ENCODE data around the gene CDK5RAP2. TPM values are rescaled to one million over a fixed set of nuclear protein-coding genes. Genes with fewer than 3 reads are reported as not detected.

The CDK5RAP2 gene
- total RNA-seq, 1 donor from 2014 or later: 44.0 TPM

DNA sequence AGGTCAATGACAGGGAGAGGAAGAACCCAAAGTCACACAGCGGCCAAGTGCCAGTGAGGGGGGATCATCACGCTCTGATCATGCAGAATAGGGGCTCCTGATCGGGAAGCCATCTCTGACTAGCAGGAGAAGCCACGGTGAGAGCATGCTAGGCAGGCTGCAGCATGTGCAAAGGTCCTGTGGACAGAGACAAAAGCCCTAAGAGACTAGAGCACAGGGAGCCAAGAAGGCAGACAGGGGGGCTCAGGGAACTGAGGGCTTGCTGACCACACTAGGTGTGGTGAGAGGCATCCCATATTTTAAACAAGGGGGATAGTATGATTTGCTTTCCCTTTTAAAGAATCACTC, 195.1 kb downstream of the CDK5RAP2 start:
- no peak for DNase-seq (ENCODE audit: low spot score)

- DNase-seq (ENCODE audit: low spot score): no peak
Measured at GRCh38 chr9:120383999-120384924, 195.7 kb downstream of the CDK5RAP2 start.

GRCh38 chr9:120383611-120383998, 196.4 kb downstream of the CDK5RAP2 start:
- DNase-seq (ENCODE audit: low spot score): no peak

DNA sequence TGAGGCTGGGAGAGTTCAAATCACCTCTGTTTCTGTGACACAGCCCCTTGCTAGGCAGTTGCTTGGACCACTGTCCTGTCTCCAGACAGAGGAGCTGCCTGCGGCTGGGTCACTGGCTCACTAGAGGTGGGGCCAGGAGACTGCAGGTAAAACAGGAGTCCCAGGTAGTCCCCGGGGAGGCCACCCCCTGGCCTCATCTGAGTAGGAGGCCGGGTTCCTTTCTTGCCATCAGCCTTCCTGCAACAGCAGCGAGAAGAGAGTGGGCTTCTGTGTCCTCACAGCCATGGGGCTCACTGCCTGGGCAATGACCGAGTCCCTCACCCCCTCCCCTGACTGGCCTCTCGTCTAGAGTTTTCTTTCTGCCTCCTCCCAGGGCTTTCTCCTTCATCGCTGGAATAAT, 197.5 kb downstream of the CDK5RAP2 start:
- DNase-seq (ENCODE audit: low spot score): no peak

GRCh38 chr9:120381839-120382238, 198.1 kb downstream of the CDK5RAP2 start:
- no peak for DNase-seq (ENCODE audit: low spot score)

DNA sequence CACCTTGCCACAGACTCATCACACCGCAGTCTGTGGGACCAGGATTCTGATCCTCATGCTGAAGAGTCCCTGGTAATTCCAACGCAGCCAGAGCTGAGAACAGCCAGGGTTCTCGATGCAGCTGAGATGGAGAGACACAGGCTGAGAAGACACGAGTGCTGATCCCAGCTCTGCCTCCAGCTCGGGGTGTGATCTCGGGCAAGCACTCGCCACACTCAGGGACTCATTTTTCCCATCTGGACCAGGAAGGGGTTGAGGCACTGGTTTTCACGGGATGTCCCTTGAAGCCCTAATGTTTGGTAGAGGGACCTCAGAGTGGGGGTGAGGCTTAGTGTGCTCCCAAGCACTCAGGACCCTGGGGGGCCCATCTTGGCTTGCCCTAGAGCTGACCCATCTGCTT, 200.4 kb downstream of the CDK5RAP2 start:
- DNase-seq (ENCODE audit: low spot score): no peak

DNA sequence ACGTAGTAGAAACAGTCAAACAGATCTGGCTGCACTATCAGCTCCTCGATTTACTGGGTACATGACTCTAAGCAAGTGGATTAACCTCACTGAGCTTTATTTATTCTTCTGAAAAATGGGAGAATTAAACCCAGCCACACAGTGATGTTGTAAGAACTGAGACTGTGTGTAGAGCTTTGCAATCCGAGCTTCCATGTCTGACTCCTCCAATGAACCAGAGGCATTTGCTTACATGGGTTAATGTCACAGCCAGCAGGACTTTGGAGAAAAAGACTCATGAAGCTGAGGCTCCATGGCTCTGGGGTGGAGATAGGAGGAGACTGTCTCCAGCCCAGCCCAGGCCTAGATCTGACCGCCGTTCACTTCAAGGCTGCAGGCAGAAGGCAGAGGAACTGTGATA, 201.3 kb downstream of the CDK5RAP2 start:
- no peak for DNase-seq (ENCODE audit: low spot score)

- DNase-seq (ENCODE audit: low spot score): no peak
Measured at GRCh38 chr9:120377268-120378159, 202.5 kb downstream of the CDK5RAP2 start.

DNA sequence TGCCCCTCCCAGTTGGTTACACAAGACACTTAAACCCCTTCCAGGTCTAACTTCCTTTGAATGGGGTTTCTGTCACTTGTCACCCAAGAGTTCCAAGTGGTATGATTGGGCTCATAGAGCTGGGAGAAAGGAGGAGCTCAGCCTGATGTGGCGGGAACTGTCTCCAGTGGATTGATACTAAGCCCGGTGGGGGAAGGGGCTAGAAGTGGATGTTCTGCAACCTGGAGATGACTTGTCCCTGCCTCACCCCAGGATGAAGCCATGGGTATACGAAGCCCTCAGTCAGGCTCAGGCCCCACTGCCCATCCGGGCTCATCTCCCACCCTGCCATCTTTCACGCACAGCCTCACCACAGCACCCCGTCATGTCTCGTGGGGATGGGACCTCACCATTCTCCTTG, 203.9 kb downstream of the CDK5RAP2 start:
- DNase-seq (ENCODE audit: low spot score): no peak

DNA sequence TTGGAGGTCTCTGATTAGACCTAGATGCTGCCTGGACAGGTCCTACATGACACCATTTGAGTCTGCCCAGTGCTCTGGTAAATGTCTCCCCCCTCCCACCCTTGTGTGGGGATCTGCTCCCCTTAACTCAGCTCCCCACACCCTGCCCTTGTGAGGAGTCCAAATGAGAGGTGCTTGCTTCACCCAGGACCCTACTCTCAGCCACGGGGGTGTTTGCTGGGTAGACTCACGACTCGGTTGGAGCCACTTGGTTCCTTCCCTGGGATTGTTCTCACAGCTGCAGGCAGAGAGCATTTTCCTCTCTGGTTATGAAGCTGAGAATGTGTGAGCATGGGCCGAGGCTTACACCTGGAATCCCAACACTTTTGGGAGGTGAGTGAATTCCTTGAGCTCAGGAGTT, 204.7 kb downstream of the CDK5RAP2 start:
- no peak for DNase-seq (ENCODE audit: low spot score)

DNA sequence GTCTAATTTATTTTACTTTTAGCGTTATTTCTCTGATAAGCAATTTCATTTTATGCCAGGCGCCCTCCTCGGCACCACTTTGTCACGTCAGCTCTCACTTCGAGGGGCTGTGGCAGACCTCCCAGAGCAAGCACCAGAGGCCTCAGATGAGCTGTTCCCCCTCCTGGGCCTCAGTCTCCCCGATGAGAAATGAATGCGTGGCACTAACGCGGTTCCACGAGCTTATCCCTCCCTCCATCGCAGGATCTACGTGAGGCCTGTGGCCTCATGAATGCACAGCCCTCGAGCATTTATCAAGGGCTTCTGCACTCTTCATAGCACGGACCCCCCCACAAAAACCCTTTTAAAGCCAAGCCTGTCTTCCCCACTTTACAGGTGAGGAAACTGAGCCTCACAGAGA, 205.2 kb downstream of the CDK5RAP2 start:
- DNase-seq (ENCODE audit: low spot score): no peak

DNA sequence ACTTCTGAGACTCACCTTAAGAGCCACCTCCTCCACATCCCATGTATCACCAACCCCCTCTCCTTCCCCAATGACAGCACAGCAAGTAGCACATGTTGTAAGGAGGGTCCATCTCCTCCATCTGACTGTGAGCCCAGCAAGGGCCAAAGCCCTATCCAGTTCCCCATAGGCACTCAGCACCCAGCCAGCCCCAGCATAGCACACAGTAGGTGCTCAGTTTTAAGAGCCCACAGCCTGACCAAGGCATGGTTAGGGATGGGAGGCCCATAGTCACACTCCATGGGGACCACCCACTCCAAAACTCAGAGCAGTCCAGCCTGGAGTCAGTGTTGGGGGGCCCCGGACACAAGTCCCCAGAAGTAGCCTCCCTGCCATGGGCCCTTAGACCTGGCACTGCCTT, 205.7 kb downstream of the CDK5RAP2 start:
- DNase-seq (ENCODE audit: low spot score): no peak

DNA sequence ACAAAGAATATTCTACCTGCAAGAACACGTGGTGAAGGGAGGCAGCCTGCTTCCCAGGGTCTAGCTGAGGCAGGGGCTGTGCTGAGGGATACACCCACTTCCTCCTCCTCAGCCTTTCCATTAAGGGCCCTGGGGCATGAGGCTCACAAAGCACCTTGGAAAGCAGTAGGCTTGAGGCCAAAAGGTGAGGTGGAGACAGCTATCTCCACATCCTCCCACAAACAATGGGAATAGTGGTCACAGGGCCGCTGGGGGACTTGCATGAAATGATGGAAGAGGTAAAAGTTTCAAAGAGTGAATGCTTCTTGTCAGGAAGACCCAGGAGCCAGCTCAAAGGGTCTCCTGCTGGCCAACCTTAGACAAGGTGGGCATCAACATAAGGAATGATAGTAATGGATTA, 207.9 kb downstream of the CDK5RAP2 start:
- no peak for DNase-seq (ENCODE audit: low spot score)

- no peak for DNase-seq (ENCODE audit: low spot score)
Measured at GRCh38 chr9:120369608-120370220, 210.3 kb downstream of the CDK5RAP2 start.

DNA sequence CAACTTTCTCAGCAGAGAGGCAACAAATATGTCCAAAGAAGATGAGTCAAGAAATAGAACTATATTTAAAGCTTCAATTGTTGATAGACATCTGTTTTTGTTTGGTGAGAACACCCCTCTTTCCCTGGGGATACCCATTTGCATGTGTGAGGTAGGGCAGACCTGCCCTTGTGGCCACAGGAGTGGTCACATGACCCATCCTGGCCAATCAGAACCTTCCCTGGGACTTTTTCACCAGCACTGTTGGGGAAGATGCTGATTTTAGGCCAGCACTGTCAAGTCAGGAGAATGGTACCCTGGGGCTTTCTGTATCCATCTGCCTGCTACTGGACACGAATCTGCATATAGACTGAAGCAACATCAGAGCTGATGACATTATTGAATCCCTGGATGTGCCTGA, 211.2 kb downstream of the CDK5RAP2 start:
- DNase-seq (ENCODE audit: low spot score): no peak

DNA sequence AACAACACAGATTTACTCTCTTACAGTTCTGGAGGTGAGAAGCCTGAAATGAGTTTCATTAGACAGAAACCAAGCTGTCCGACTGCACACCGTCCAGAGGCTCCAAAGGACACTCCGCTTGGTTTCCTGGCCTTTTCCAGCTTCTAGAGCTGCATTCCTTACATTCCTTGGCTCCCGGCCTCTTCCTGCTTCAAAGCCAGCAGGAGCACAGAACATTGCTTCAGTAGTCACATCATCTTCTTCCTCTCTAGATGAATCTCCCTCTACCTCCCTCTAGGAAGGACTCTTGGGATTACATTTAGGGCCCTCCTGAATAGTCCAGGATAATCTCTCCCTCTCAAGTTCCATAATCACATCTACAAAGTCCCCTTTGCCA, 213.3 kb downstream of the CDK5RAP2 start:
- DNase-seq (ENCODE audit: low spot score): no peak

- no peak for DNase-seq (ENCODE audit: low spot score)
Measured at GRCh38 chr9:120365386-120365785, 214.6 kb downstream of the CDK5RAP2 start.

GRCh38 chr9:120363697-120364096, 216.3 kb downstream of the CDK5RAP2 start:
- no peak for DNase-seq (ENCODE audit: low spot score)

GRCh38 chr9:120362446-120362845, 217.5 kb downstream of the CDK5RAP2 start:
- DNase-seq (ENCODE audit: low spot score): no peak

DNA sequence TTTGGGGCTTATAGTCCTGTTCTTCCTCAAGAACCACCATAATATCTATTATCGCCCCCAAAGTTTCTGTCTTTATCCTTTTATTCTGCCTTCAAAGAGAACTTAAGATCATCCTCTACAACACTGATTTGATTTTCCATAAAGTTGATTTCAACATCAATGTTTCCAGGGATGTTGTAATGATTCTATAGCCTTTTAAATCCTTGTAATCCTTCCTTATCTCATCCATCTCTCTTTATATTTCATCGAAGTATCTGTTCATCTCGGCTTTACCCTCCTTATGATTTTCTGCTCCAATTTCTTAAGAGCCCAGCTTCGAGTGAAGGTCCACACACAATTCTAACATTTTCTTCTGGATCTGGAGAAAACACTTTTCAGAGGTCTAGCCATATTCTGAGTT, 218.4 kb downstream of the CDK5RAP2 start:
- no peak for DNase-seq (ENCODE audit: low spot score)

GRCh38 chr9:120360510-120360909, 219.5 kb downstream of the CDK5RAP2 start:
- no peak for DNase-seq (ENCODE audit: low spot score)

GRCh38 chr9:120360046-120360445, 219.9 kb downstream of the CDK5RAP2 start:
- no peak for DNase-seq (ENCODE audit: low spot score)

Measured in ureter (tissue), 1 donor.